HG02852 (cell line): ENCODE data around the gene TRPV5.

Source experiments
- ATAC-seq: cut with Tn5 transposase; IDR thresholded peaks from one replicate; pipeline ENCODE4 v1.9.1; 2021; ENCODE audit warnings: mild to moderate bottlenecking, moderate library complexity; ENCODE audit not compliant: unreplicated experiment

The TRPV5 gene

GRCh38 chr7:142873281-142873784 is 60.2 kb downstream of the TRPV5 start:
- peak; percentile 76 for ATAC-seq

GRCh38 chr7:142872106-142872675 is 61.4 kb downstream of the TRPV5 start:
- ATAC-seq: no peak

GRCh38 chr7:142871260-142872105 is 62.1 kb downstream of the TRPV5 start:
- no peak for ATAC-seq

DNA sequence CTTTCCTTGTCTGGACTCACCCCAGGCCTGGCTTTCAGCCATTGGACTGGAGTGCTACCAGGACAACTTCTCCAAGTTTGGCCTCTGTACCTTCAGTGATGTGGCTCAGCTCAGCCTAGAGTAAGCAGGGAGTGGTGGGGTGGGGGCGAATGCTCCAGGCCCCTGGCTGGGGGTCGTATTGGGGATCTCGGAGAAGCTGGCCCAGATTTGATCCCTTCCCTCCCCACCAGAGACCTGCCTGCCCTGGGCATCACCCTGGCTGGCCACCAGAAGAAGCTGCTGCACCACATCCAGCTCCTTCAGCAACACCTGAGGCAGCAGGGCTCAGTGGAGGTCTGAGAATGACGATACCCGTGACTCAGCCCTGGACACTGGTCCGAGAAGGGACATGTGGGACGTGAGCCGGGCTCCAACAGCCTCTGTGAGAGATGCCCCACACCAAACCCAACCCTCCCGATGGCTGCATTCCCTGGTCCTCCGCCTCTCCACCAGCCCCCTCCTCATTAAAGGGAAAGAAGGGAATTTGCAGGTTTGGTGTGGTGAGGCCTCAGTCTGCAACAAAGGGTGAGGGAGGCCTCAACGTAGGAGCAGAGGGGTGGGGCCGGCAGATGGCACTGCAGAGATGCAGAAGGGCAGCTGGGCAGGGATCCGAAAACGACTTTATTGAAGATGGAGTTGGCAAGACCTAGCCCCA is 62.8 kb downstream of the TRPV5 start:
- ATAC-seq: no peak

GRCh38 chr7:142870147-142870559 is 63.4 kb downstream of the TRPV5 start:
- ATAC-seq: no peak

GRCh38 chr7:142869434-142869833 is 64.1 kb downstream of the TRPV5 start:
- no peak for ATAC-seq

GRCh38 chr7:142868986-142869415 is 64.5 kb downstream of the TRPV5 start:
- no peak for ATAC-seq

DNA sequence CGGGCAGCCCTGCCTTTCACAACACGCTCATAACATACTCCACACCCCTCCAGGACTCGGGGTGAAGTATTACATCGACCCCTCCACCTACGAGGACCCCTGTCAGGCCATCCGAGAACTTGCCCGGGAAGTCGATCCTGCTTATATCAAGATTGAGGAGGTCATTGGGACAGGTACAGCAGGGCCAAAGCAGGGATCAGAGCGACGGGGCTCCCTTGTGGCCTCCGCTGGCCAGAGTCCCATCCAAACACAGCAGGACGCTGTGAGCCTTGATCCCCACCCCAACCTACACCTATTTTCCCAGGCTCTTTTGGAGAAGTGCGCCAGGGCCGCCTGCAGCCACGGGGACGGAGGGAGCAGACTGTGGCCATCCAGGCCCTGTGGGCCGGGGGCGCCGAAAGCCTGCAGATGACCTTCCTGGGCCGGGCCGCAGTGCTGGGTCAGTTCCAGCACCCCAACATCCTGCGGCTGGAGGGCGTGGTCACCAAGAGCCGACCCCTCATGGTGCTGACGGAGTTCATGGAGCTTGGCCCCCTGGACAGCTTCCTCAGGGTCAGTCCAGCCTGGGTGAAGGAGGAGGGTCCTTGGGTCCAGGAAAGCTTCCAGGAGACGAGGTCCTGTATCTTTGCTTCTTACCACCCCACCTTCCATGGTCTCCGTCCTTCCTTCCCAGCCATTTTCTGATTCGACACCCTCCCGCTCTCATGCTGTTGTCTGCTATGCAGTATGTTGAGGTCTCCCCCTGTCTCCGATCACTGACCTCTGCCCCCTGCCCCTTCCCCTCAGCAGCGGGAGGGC is 65.2 kb downstream of the TRPV5 start:
- no peak for ATAC-seq

- no peak for ATAC-seq
These were observed 66.0 kb downstream of the TRPV5 start for GRCh38 chr7:142867398-142868187.

GRCh38 chr7:142867097-142867378 is 66.5 kb downstream of the TRPV5 start:
- no peak for ATAC-seq

- ATAC-seq: no peak
These were observed 67.0 kb downstream of the TRPV5 start for GRCh38 chr7:142866361-142867096.

DNA sequence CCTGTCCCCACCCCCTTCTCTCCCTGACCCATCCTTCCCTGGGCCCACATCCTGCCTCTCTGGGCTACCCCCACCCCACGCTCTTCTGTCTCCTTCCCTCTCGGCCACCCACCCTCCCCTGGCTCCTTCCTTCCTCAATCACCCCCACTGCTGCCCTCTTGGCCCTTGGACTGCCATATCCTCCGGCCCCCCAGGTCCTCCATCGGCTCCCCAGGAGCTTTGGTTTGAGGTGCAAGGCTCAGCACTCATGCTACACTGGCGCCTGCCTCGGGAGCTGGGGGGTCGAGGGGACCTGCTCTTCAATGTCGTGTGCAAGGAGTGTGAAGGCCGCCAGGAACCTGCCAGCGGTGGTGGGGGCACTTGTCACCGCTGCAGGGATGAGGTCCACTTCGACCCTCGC is 67.8 kb downstream of the TRPV5 start:
- ATAC-seq: no peak

DNA sequence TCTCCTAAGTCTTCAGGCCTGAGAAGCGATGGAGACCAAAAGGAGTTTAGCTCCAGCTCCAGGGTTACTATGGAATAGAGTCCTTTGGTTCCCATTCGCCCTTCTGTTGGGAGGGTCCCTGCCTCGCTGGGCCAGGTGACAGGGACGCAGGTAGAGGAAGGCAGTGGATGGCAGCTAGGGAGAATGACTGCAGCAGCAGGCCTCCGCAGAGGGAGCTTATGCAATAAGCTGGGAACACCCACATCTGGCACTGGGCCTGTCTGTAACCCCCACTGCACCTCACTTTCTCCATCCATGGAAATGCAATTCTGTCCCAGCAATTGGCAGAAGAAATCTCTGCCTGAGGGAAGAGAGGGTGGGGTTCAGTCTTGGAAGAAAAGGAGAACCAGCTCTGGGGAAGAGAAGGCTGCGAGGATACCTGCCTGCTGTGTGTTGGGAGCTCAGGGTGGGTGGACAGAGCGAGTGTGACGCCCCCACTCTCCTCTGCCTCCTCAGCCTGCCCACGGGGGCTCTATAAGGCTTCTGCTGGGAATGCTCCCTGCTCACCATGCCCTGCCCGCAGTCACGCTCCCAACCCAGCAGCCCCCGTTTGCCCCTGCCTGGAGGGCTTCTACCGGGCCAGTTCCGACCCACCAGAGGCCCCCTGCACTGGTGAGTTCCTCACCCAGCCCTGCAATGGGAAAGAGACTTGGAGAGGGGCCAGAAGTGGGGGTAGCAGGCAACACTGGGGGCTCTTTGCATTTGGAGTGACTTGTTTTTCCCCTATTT is 68.4 kb downstream of the TRPV5 start:
- no peak for ATAC-seq

- ATAC-seq: no peak
These were observed 69.5 kb downstream of the TRPV5 start for GRCh38 chr7:142863891-142864685.

GRCh38 chr7:142862786-142863400 is 70.7 kb downstream of the TRPV5 start:
- ATAC-seq: no peak

DNA sequence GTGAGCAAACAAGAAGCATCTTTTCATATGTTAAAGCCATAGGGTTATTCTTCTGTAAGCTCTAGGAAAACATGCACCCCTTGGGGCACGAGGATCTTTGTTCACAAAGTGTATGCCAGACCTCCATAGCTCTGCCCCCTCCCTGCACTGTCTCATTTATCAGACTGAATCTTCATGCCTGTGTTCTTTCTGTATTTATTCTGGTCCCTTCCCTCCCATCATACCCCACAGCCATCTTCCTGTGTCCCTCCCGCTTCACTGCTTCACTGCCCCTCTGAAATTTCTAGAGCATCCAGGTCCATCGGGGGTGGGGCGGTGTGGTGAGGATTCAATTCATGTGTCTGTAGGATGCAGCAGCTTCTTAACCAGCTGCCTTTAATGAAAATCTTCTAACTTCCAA is 71.2 kb downstream of the TRPV5 start:
- ATAC-seq: no peak

DNA sequence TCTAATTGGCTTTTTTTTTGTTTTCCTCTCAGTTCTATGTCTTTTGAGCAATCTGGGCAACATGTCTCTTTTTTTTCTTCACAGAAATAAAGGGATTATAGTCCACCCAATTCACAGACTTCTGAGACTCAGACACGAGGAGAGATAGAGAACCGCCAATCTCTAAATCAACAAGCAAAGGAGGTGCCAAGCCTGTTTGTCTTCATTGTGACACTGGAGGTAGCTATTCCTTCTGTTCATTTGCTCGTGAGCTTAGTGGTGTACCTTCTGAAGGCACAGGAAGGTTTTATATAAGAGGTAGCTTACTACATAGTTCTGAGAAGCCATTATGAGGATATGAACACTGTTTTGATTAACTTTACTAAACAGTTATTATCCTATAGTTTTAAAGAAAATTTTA is 72.6 kb downstream of the TRPV5 start:
- no peak for ATAC-seq

GRCh38 chr7:142859829-142860228 is 73.7 kb downstream of the TRPV5 start:
- no peak for ATAC-seq
